Keratinocyte (primary cell): ENCODE measurements around the gene ETHE1. TPM values are rescaled to one million over a fixed set of nuclear protein-coding genes. Genes with fewer than 3 reads are reported as not detected.
A peak's percentile ranks its signal among the peaks of the same experiment; 100 is the strongest.

Source experiments
- DNase-seq: peaks from one replicate; pipeline ENCODE4 v3.0.0-alpha.2; 2011; ENCODE audit warnings: low read depth, missing footprints, low spot score
- FAIRE-seq: peaks from 2 replicates; lab custom pipeline; 2011; peaks lifted over from hg19 to GRCh38; lab: Jason Lieb, UNC
- H2AFZ ChIP-seq: 2 replicates; pipeline ENCODE4 v1.6.0; 2012; ENCODE audit warnings: low read length, control low read depth, inconsistent platforms; ENCODE audit not compliant: control insufficient read depth
- H3K27ac ChIP-seq: 2 replicates; pipeline ENCODE4 v1.5.1; 2011; ENCODE audit warnings: low read length; ENCODE audit not compliant: control insufficient read depth, insufficient read depth
- H3K27me3 ChIP-seq: 3 replicates; pipeline ENCODE4 v1.6.0; 2011; ENCODE audit warnings: low read length; ENCODE audit not compliant: control insufficient read depth, insufficient read depth; ENCODE audit errors: extremely low read depth
- H3K36me3 ChIP-seq, 2 experiments: 2 replicates in 1 of 2; 3 replicates in 1 of 2; pipeline ENCODE4 v1.5.1; 2011; ENCODE audit warnings: low read length in 2 of 2, mild to moderate bottlenecking in 1 of 2; ENCODE audit not compliant: control insufficient read depth in 2 of 2, insufficient read depth in 2 of 2; ENCODE audit errors: extremely low read depth in 1 of 2
- H3K4me1 ChIP-seq: 3 replicates; pipeline ENCODE4 v1.5.1; 2011; ENCODE audit warnings: low read length; ENCODE audit not compliant: control insufficient read depth, insufficient read depth; ENCODE audit errors: extremely low read depth
- H3K4me2 ChIP-seq: 3 replicates; pipeline ENCODE4 v1.6.0; 2011; ENCODE audit warnings: low read depth, low read length; ENCODE audit not compliant: control insufficient read depth, insufficient read depth; ENCODE audit errors: extremely low read depth
- H3K4me3 ChIP-seq, 3 experiments: fragments of 200-600 bp in 1 of 3; sonication (generic) in 1 of 3; 2 replicates in 2 of 3; 3 replicates in 1 of 3; pipeline ENCODE4 v1.5.1; 2011 to 2016; ENCODE audit warnings: low read length in 3 of 3, mild to moderate bottlenecking in 3 of 3, control low read depth in 2 of 3, inconsistent platforms in 1 of 3, low read depth in 1 of 3, mixed read lengths in 1 of 3, mixed run types in 1 of 3, moderate library complexity in 1 of 3; ENCODE audit not compliant: control insufficient read depth in 2 of 3, insufficient read depth in 2 of 3; ENCODE audit errors: extremely low read depth in 1 of 3
- H3K79me2 ChIP-seq: 2 replicates; pipeline ENCODE4 v1.6.0; 2012; ENCODE audit warnings: low read length; ENCODE audit not compliant: control insufficient read depth, insufficient read depth
- H3K9ac ChIP-seq: 3 replicates; pipeline ENCODE4 v1.6.0; 2011; ENCODE audit warnings: low read length; ENCODE audit not compliant: control insufficient read depth, insufficient read depth; ENCODE audit errors: extremely low read depth
- H3K9me1 ChIP-seq: 3 replicates; pipeline ENCODE4 v1.6.0; 2011; ENCODE audit warnings: low read length; ENCODE audit not compliant: control insufficient read depth, insufficient read depth; ENCODE audit errors: extremely low read depth
- H3K9me3 ChIP-seq: 2 replicates; pipeline ENCODE4 v1.5.1; 2012; ENCODE audit warnings: low read depth, low read length; ENCODE audit not compliant: control insufficient read depth
- H4K20me1 ChIP-seq: 3 replicates; pipeline ENCODE4 v1.6.0; 2011; ENCODE audit warnings: low read length; ENCODE audit not compliant: control insufficient read depth, insufficient read depth; ENCODE audit errors: extremely low read depth
- EZH2 ChIP-seq: IDR thresholded peaks from one replicate; pipeline ENCODE4 v1.6.1; 2012; ENCODE audit warnings: inconsistent platforms, mild to moderate bottlenecking, low read length, moderate library complexity
- dilution Hi-C: fragments of 300-500 bp; cut with MboI; formaldehyde crosslinking; loops from one replicate; pipeline ENCODE4 v1.7.0; 2020; ENCODE audit warnings: low sequenced_read_pairs; ENCODE audit not compliant: extremely low pct_ligation_motif_present
- polyA plus RNA-seq, 5 experiments: library from polyadenylated mRNA; depleted of rRNA in 3 of 5; stranded (reverse) in 3 of 5; stranded (forward) in 1 of 5; unstranded in 1 of 5; fragments of >200 nt; gene quantifications; 1 replicate in 1 of 5; 2 replicates in 3 of 5; 3 replicates in 1 of 5; pipeline versions ENCODE4 v1.2.1 to v1.2.3, GENCODE V29; 2011 to 2012; ENCODE audit warnings: missing spikeins in 2 of 5, low read depth in 1 of 5, low replicate concordance in 1 of 5
- TF ChIP-seq, protein P1 (sequence below), 3 experiments: IDR thresholded peaks in 1 of 3; conservative IDR thresholded peaks in 1 of 3; optimal IDR thresholded peaks in 1 of 3; 2 replicates in 2 of 3; 3 replicates in 1 of 3; pipeline versions ENCODE3 to v1.5.1; 2011; ENCODE audit warnings: low read length in 3 of 3, mild to moderate bottlenecking in 3 of 3, moderate library complexity in 2 of 3, control low read depth in 1 of 3, inconsistent platforms in 1 of 3; ENCODE audit not compliant: insufficient read depth in 2 of 3; ENCODE audit errors: extremely low read depth in 1 of 3

ETHE1 gene
- polyA plus RNA-seq, 1 donor (not counting 4 experiments of a cell fraction or from before 2014, with no cell fraction given) = 234 TPM

DNA sequence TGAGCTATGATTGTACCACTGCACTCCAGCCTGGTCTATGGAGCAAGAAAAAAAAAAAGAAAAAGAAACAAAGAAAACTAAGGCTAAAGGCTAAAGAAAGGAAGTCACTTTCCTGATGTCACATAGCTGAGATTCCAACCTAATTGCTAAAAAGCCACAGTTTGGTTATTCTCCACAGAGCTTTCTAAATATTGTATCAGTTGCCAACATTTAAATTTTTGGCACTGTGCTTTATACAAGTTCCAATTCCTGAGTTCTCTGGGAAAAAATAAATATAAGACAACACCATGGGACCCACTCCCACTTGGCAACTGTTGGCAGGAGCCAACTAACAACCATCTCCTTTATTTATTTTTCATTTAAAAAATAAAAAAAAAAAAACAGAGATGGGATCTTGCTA lies 50.4 kb downstream of the ETHE1 start:
- dilution Hi-C loops = no loop called here

DNA sequence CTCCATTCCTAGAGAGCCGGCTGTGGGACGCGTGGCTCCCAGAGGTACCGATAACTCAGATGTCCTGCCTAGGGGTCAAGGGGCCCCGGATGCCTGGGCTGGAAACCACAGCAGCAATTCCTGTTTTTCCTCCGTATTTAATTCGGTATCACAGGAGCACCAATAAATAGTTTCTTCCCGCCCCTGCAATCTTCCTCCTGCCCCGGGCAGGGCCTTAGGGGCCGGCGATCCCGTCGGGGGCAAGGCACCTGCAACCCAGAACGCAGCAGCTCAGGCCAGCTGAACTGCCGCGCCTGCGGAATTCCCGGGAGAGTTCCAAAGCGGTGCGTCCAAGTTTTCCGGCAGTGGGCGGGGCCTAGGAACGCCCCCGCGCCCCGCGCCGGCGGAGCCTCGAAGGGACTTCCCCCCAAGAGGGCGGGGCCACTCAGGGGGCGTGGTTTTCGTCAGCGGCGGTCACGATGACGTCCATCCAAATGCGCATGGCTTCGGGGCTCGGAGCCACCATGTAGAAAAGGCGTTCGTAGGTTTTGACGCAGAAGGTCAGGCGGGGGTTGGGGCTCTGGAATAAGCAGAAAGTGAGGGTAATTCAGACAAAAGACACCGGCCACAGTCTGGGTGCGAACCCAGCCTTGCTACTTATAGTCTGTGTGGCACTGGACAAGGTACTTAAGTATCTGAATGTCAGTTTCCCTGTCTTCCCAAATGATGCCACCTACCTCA lies 51.9 kb downstream of the ETHE1 start:
- Histone ChIP-seq H3K9me1 (peaks cover 2% of the 10 kb centered on the region), H3K4me3 (peak overlapping the region in 2 of 3 experiments; percentile 25 to 44), H3K4me1 (peaks cover 31% of the 10 kb centered on the region), H4K20me1 (no peaks in the 10 kb centered on the region), H2AFZ (peak overlapping the region; percentile 74), H3K9me3 (no peaks in the 10 kb centered on the region), H3K4me2 (peak overlapping the region; percentile 66), H3K27ac (peak overlapping the region; percentile 64), H3K79me2 (no peaks in the 10 kb centered on the region), H3K27me3 (no peaks in the 10 kb centered on the region), H3K9ac (peak overlapping the region; percentile 48), H3K36me3 (peaks cover 3 to 19% of the 10 kb centered on the region in 2 experiments)
- peak; percentile 70 for FAIRE-seq
- dilution Hi-C loops = no loop called here
- TF ChIP-seq, protein P1, sequence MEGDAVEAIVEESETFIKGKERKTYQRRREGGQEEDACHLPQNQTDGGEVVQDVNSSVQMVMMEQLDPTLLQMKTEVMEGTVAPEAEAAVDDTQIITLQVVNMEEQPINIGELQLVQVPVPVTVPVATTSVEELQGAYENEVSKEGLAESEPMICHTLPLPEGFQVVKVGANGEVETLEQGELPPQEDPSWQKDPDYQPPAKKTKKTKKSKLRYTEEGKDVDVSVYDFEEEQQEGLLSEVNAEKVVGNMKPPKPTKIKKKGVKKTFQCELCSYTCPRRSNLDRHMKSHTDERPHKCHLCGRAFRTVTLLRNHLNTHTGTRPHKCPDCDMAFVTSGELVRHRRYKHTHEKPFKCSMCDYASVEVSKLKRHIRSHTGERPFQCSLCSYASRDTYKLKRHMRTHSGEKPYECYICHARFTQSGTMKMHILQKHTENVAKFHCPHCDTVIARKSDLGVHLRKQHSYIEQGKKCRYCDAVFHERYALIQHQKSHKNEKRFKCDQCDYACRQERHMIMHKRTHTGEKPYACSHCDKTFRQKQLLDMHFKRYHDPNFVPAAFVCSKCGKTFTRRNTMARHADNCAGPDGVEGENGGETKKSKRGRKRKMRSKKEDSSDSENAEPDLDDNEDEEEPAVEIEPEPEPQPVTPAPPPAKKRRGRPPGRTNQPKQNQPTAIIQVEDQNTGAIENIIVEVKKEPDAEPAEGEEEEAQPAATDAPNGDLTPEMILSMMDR (optimal IDR thresholded peaks at IDR 0.05 in 1 of 3, IDR thresholded peaks at IDR 0.05 in 1 of 3, conservative IDR thresholded peaks at IDR 0.05 in 1 of 3; ENCODE audit: extremely low read depth in 1 of 3, insufficient read depth in 2 of 3, low read length in 3 of 3) = no peak
- TF ChIP-seq EZH2 = no peak
- peak; percentile 55 for DNase-seq

More for the DNA sequence above, 50.4 kb downstream of the ETHE1 start:
- Histone ChIP-seq H3K9me1 (no peaks in the 10 kb centered on the region), H3K36me3 (peaks cover 7 to 27% of the 10 kb centered on the region in 2 experiments), H3K79me2 (no peaks in the 10 kb centered on the region), H3K4me2 (no peak overlapping the region), H3K27me3 (no peaks in the 10 kb centered on the region), H3K9ac (no peak overlapping the region), H3K9me3 (no peaks in the 10 kb centered on the region), H3K4me3 (no peak overlapping the region), H3K4me1 (peaks cover 18% of the 10 kb centered on the region), H4K20me1 (no peaks in the 10 kb centered on the region), H3K27ac (no peak overlapping the region), H2AFZ (no peak overlapping the region)
- TF ChIP-seq EZH2 = no peak
- TF ChIP-seq, protein P1 (optimal IDR thresholded peaks at IDR 0.05 in 1 of 3, IDR thresholded peaks at IDR 0.05 in 1 of 3, conservative IDR thresholded peaks at IDR 0.05 in 1 of 3; ENCODE audit: extremely low read depth in 1 of 3, insufficient read depth in 2 of 3, low read length in 3 of 3) = no peak
- DNase-seq = no peak
- no peak for FAIRE-seq
